Lower leg skin (tissue), 3 donors: Measurements from ENCODE around the gene RPL26.

Experiments
- CTCF ChIP-seq, 3 donors: fragments of 450-650 bp; IDR thresholded peaks; one replicate each; pipeline ENCODE4 v1.5.1; 2016; ENCODE audit warnings: antibody characterized with exemption in 3 of 3, mild to moderate bottlenecking in 3 of 3, moderate library complexity in 2 of 3
- POLR2A ChIP-seq, 2 donors: fragments of 450-650 bp; IDR thresholded peaks; one replicate each; pipeline ENCODE4 v1.6.1; 2016 to 2017; ENCODE audit warnings: antibody characterized with exemption in 2 of 2, mild to moderate bottlenecking in 1 of 2, moderate library complexity in 1 of 2

- TF ChIP-seq POLR2A (IDR thresholded peaks at IDR 0.05) (no peak), CTCF (IDR thresholded peaks at IDR 0.05) (no peak)
Observed at GRCh38 chr17:8421571-8421970, 38.6 kb upstream of the RPL26 start.
